Measurements from ENCODE around the gene NOSTRIN. TPM values are rescaled to one million over a fixed set of nuclear protein-coding genes. Genes with fewer than 3 reads are reported as not detected.
A peak's percentile ranks its signal among the peaks of the same experiment; 100 is the strongest.

The NOSTRIN gene
- total RNA-seq, 1 experiment from 2014 or later: 0.68 TPM

DNA sequence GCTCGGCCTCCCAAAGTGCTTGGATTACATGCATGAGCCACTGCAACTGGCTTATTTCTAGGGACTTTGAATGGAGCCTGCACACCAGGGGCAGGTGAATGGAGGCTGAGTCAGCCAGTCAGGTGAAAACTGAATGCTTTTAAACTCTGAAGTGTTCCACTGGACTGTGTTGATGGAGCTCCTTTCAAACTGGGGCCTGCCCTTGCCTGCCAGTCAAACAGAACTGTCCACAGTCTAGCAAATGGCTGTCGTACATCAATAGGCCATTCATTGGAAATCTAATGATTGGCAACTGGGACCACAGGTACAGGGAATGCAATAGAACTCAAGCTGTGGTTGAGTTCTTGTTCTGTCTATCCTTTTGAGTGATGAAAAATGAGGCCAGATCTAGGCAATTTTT is 966 bp upstream of the NOSTRIN start:
- H3F3A ChIP-seq (ENCODE audit: insufficient read depth, low read depth): no peaks in the 10 kb centered on the region
- ChIA-PET CTCF (no interaction called here), POLR2A (ENCODE audit: unreplicated experiment) (no interaction called here)
- no peaks in the 10 kb centered on the region for H4K20me1 ChIP-seq (ENCODE audit: insufficient read depth)
- no peak for DNase-seq
- no peak overlapping the region for H3K4me3 ChIP-seq
- no TSS peak for BruUV-seq (replicated peaks)
- intact Hi-C loops (cut with micrococcal nuclease; ENCODE audit: unreplicated experiment): no loop called here
- H3K4me1 ChIP-seq (replicated peaks; ENCODE audit: insufficient read depth): no peaks in the 10 kb centered on the region; the same call in 1 of the 2 replicates
- no peak overlapping the region for H2AFZ ChIP-seq
- no peak for TF ChIP-seq CTCF (conservative IDR thresholded peaks at IDR 0.05)
- TF ChIP-seq EZH2 (IDR thresholded peaks at IDR 0.05; ENCODE audit: low read depth): no peak
- H3K79me2 ChIP-seq (ENCODE audit: low read depth): no peaks in the 10 kb centered on the region
- H3K27ac ChIP-seq: no peak overlapping the region
- no peaks in the 10 kb centered on the region for H3K9me2 ChIP-seq (ENCODE audit: insufficient read depth)
- H3K36me3 ChIP-seq (ENCODE audit: low read depth): no peaks in the 10 kb centered on the region
- no peak overlapping the region for H3K4me2 ChIP-seq
- H3K27me3 ChIP-seq (ENCODE audit: insufficient read depth, low read depth): no peaks in the 10 kb centered on the region
- H3K9me3 ChIP-seq (ENCODE audit: insufficient read depth, low read depth): no peaks in the 10 kb centered on the region

GRCh38 chr2:168802859-168803725 is 655 bp downstream of the NOSTRIN start:
- BruUV-seq (replicated peaks): TSS peak; percentile 42
- POLR2A ChIA-PET (ENCODE audit: unreplicated experiment): no interaction called here

GRCh38 chr2:168804214-168804613 is 1.8 kb downstream of the NOSTRIN start:
- H3K9me3 ChIP-seq (ENCODE audit: insufficient read depth, low read depth): no peaks in the 10 kb centered on the region
- TF ChIP-seq CTCF (conservative IDR thresholded peaks at IDR 0.05) (no peak), EZH2 (IDR thresholded peaks at IDR 0.05; ENCODE audit: low read depth) (no peak)
- H3K27ac ChIP-seq: no peak overlapping the region
- H3K4me3 ChIP-seq: no peak overlapping the region
- H3K27me3 ChIP-seq (ENCODE audit: insufficient read depth, low read depth): no peaks in the 10 kb centered on the region
- intact Hi-C loops (cut with micrococcal nuclease; ENCODE audit: unreplicated experiment): no loop called here
- H4K20me1 ChIP-seq (ENCODE audit: insufficient read depth): no peaks in the 10 kb centered on the region
- no peaks in the 10 kb centered on the region for H3K79me2 ChIP-seq (ENCODE audit: low read depth)
- ChIA-PET POLR2A (ENCODE audit: unreplicated experiment) (no interaction called here), CTCF (no interaction called here)
- no peak overlapping the region for H2AFZ ChIP-seq
- no peaks in the 10 kb centered on the region for H3F3A ChIP-seq (ENCODE audit: insufficient read depth, low read depth)
- H3K4me2 ChIP-seq: no peak overlapping the region
- H3K9me2 ChIP-seq (ENCODE audit: insufficient read depth): no peaks in the 10 kb centered on the region
- DNase-seq: no peak
- H3K4me1 ChIP-seq (replicated peaks; ENCODE audit: insufficient read depth): no peaks in the 10 kb centered on the region; the same call in 1 of the 2 replicates
- no peaks in the 10 kb centered on the region for H3K36me3 ChIP-seq (ENCODE audit: low read depth)
- no TSS peak for BruUV-seq (replicated peaks)

More at GRCh38 chr2:168802859-168803725, 655 bp downstream of the NOSTRIN start:
- Histone ChIP-seq H3K27me3 (ENCODE audit: insufficient read depth, low read depth) (no peaks in the 10 kb centered on the region), H3K9me2 (ENCODE audit: insufficient read depth) (no peaks in the 10 kb centered on the region), H4K20me1 (ENCODE audit: insufficient read depth) (no peaks in the 10 kb centered on the region), H3K9me3 (ENCODE audit: insufficient read depth, low read depth) (no peaks in the 10 kb centered on the region), H3F3A (ENCODE audit: insufficient read depth, low read depth) (no peaks in the 10 kb centered on the region), H3K4me3 (no peak overlapping the region), H3K79me2 (ENCODE audit: low read depth) (no peaks in the 10 kb centered on the region), H3K4me2 (no peak overlapping the region), H3K36me3 (ENCODE audit: low read depth) (no peaks in the 10 kb centered on the region), H3K27ac (no peak overlapping the region), H3K4me1 (replicated peaks; ENCODE audit: insufficient read depth) (no peaks in the 10 kb centered on the region; the same call in 1 of the 2 replicates), H2AFZ (no peak overlapping the region)
- TF ChIP-seq EZH2 (IDR thresholded peaks at IDR 0.05; ENCODE audit: low read depth) (no peak), CTCF (conservative IDR thresholded peaks at IDR 0.05) (no peak)
- peak in 1 of 2 experiments; percentile 3 for DNase-seq
- intact Hi-C loops (cut with micrococcal nuclease; ENCODE audit: unreplicated experiment): no loop called here
- CTCF ChIA-PET: no interaction called here
